Sigmoid colon (tissue), 7 donors: ENCODE data around the gene TP53I13. TPM values are rescaled to one million over a fixed set of nuclear protein-coding genes. Genes with fewer than 3 reads are reported as not detected.

Experiments
- DNase-seq: peaks from one replicate; pipeline ENCODE4 v3.0.0-alpha.2; 2019
- H3K27ac ChIP-seq, 4 donors: fragments of 200-600 bp; sonication (generic); one replicate each; pipeline ENCODE4 v1.5.1; 2016 to 2019; ENCODE audit warnings: mild to moderate bottlenecking in 1 of 4
- H3K27me3 ChIP-seq, 3 donors: fragments of 200-600 bp; sonication (generic); one replicate each; pipeline ENCODE4 v1.5.1; 2019; ENCODE audit warnings: mild to moderate bottlenecking in 1 of 3
- H3K36me3 ChIP-seq, 4 donors: fragments of 200-600 bp; sonication (generic); one replicate each; pipeline ENCODE4 v1.5.1; 2016 to 2019
- H3K4me1 ChIP-seq, 4 donors: fragments of 200-600 bp; sonication (generic); one replicate each; pipeline ENCODE4 v1.5.1; 2017 to 2019
- H3K4me3 ChIP-seq, 4 donors: fragments of 200-600 bp; sonication (generic); one replicate each; pipeline ENCODE4 v1.5.1; 2017 to 2019; ENCODE audit warnings: mild to moderate bottlenecking in 2 of 4, moderate library complexity in 1 of 4
- H3K9me3 ChIP-seq, 4 donors: fragments of 200-600 bp in 3 of 4; sonication (generic) in 3 of 4; one replicate each; pipeline versions ENCODE4 v1.5.1 to v1.6.1; 2013 to 2019
- EP300 ChIP-seq, 4 donors: sonication (generic); formaldehyde crosslinking; IDR thresholded peaks; one replicate each; pipeline ENCODE4 v1.6.1; 2017; ENCODE audit warnings: antibody characterized with exemption in 4 of 4
- POLR2A ChIP-seq, 2 donors: fragments of 450-650 bp; IDR thresholded peaks; one replicate each; pipeline ENCODE4 v1.6.1; 2016; ENCODE audit warnings: antibody characterized with exemption in 2 of 2, mild to moderate bottlenecking in 2 of 2, moderate library complexity in 2 of 2
- POLR2AphosphoS5 ChIP-seq, 4 donors: sonication (generic); formaldehyde crosslinking; IDR thresholded peaks; one replicate each; pipeline ENCODE4 v1.6.1; 2017; ENCODE audit warnings: antibody characterized with exemption in 4 of 4
- WGBS, 2 donors: extraction: QIAGEN DNeasy Blood & Tissue Kit; methylation state at CpG; one replicate each; pipeline ENCODE4 v1.1.7; 2013; 5-methylcytosine and 5-hydroxymethylcytosine counted together
- intact Hi-C: fragments of 100-400 bp; cut with DNase I; formaldehyde crosslinking; loops from one replicate; pipeline ENCODE4 v1.15.1; 2023
- polyA plus RNA-seq, 3 donors: library from polyadenylated mRNA; stranded (reverse); fragments of 200-250 nt; gene quantifications; one replicate each; pipeline ENCODE4 v1.2.3, GENCODE V29; 2013
- total RNA-seq, 4 donors: library from RNA; depleted of rRNA; stranded (reverse); fragments of >200 nt; gene quantifications; one replicate each; pipeline ENCODE4 v1.1.0, GENCODE V29; 2016
- TF ChIP-seq, protein P1 (sequence below), 4 experiments: fragments of 450-650 bp in 3 of 4; fragments of 200-600 bp in 1 of 4; IDR thresholded peaks; one replicate each; pipeline ENCODE4 v1.5.1; 2016 to 2019; ENCODE audit warnings: antibody characterized with exemption in 4 of 4, mild to moderate bottlenecking in 3 of 4, moderate library complexity in 2 of 4
- donor health status: healthy with polysubstance abuse.
- donor health status: Bipolar disorder and iron deficiency.
- donor health status: healthy.

TP53I13 gene
- total and polyA plus RNA-seq, 7 donors = 14.4 to 79.0 (median 31.2) TPM

- no peaks in the 10 kb centered on the region for H3K27me3 ChIP-seq
- peaks cover 0 to 33% (median 29%) of the 10 kb centered on the region in 4 donors for H3K4me1 ChIP-seq
- WGBS, 2 donors = 96 to 97% methylated on average over 9 of the region's 9 CpGs
- H3K4me3 ChIP-seq = no peak overlapping the region
- intact Hi-C loops = no loop called here
- TF ChIP-seq EP300 (IDR thresholded peaks at IDR 0.05) = no peak
- H3K9me3 ChIP-seq = no peaks in the 10 kb centered on the region
- DNase-seq = no peak
- H3K36me3 ChIP-seq = peaks cover 30 to 63% (median 40%) of the 10 kb centered on the region in 4 donors
- peak overlapping the region in 3 of 4 donors; percentile 44 to 63 (median 58) for H3K27ac ChIP-seq
Observed at GRCh38 chr17:29577001-29577370, 8.5 kb downstream of the TP53I13 start.

DNA sequence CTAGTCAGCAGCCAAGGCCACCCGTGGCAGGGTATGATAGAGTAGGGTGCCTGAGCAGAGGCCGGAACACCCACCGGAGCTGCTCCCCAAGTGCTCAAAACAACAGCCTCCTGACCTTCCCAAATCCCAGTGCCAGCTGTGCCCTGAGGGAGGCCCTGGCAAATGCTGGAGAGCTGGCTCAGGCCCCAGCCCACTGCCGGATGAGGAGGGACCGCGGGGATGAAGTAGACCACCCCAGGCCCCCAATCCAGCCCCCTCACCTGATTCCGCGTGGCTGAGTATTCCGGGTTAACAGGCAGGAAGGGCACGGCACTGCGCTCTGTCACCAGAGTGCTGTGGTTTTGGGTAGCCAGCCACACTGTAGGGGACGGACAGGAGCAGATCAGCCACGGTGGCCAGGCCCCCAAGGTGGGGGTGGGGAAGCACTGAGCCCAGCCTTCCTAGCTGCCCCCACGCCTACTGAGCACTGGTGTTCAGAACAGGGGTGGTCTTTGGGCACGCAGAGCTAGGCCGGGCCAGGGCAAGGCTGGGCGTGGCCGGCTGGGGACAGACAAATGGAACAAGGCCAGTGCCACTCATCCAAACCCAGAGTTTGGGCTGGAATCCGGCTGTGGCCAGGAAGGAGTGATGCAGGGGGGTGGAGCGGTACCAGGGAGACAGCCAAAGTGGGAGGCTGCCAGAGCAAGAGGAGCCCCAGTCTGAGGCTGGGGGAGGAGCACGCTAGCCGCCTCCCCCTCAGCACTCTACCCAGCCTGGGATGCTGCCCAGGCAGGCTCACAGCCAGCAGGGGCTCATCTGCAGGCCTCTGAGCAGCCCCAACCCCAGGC is 9.1 kb downstream of the TP53I13 start:
- Histone ChIP-seq H3K9me3 (no peaks in the 10 kb centered on the region), H3K4me3 (no peak overlapping the region), H3K27me3 (no peaks in the 10 kb centered on the region), H3K27ac (peak overlapping the region in 3 of 4 donors; percentile 44 to 63 (median 58)), H3K36me3 (peaks cover 30 to 69% (median 45%) of the 10 kb centered on the region in 4 donors), H3K4me1 (peaks cover 0 to 27% (median 22%) of the 10 kb centered on the region in 4 donors)
- TF ChIP-seq, protein P1, sequence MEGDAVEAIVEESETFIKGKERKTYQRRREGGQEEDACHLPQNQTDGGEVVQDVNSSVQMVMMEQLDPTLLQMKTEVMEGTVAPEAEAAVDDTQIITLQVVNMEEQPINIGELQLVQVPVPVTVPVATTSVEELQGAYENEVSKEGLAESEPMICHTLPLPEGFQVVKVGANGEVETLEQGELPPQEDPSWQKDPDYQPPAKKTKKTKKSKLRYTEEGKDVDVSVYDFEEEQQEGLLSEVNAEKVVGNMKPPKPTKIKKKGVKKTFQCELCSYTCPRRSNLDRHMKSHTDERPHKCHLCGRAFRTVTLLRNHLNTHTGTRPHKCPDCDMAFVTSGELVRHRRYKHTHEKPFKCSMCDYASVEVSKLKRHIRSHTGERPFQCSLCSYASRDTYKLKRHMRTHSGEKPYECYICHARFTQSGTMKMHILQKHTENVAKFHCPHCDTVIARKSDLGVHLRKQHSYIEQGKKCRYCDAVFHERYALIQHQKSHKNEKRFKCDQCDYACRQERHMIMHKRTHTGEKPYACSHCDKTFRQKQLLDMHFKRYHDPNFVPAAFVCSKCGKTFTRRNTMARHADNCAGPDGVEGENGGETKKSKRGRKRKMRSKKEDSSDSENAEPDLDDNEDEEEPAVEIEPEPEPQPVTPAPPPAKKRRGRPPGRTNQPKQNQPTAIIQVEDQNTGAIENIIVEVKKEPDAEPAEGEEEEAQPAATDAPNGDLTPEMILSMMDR (IDR thresholded peaks at IDR 0.05) = no peak
- TF ChIP-seq EP300 (IDR thresholded peaks at IDR 0.05) (no peak), POLR2AphosphoS5 (IDR thresholded peaks at IDR 0.05) (no peak), POLR2A (IDR thresholded peaks at IDR 0.05) (no peak)
- WGBS, 2 donors = 80 to 83% methylated on average over 22 of the region's 22 CpGs
- DNase-seq = no peak
- intact Hi-C loops = no loop called here

DNA sequence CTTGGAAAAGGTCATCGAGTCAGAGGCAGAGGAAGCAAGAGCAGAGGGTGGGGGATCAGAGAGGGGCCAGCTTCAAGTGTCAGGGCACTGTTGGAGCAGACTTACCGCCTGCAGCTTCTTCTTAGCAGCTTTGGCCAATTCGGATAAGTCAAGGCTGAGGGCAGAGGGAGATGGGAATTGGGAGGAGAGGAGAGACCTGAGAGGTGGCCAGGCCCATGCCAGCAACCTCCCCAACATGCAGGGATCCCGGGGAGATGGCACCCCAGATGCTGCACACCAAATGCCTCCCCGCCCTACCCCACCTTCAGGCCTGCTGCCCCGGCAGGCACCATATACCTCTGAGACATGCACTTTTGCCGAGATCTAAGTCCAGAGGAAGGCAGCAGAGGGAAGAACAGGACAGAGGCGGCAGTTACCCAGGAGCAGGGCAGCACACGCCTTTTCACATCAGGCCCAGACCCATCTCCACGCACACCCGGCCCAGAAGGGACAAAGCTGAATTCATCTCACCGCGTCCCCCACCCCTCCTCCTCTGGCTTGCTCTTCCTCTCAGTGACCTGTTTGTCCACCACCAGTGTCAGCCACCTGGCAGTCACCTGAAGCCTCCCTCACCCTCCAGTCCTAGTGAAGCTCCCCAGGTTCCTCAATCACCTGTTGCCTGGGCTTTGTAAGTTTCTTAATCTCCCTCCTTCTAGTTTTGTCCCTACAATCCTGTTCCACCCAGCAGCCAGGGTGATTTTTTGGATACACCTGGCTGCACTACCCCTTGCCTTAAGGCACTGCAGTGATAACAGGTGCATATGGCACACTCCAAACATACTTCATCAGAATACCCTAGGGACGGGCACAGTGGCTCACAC is 10.4 kb downstream of the TP53I13 start:
- H3K9me3 ChIP-seq = no peaks in the 10 kb centered on the region
- no peak for DNase-seq
- intact Hi-C loops = no loop called here
- peak overlapping the region in 1 of 4 donors; percentile 63 for H3K27ac ChIP-seq
- H3K4me1 ChIP-seq = peaks cover 0 to 22% (median 18%) of the 10 kb centered on the region in 4 donors
- H3K4me3 ChIP-seq = no peak overlapping the region
- 92 to 95% methylated on average over 14 of the region's 14 CpGs for WGBS, 2 donors
- peaks cover 30 to 71% (median 45%) of the 10 kb centered on the region in 4 donors for H3K36me3 ChIP-seq
- no peaks in the 10 kb centered on the region for H3K27me3 ChIP-seq
- TF ChIP-seq, protein P1 (IDR thresholded peaks at IDR 0.05) = no peak
- no peak for TF ChIP-seq POLR2A (IDR thresholded peaks at IDR 0.05)
- no peak for TF ChIP-seq POLR2AphosphoS5 (IDR thresholded peaks at IDR 0.05)
- TF ChIP-seq EP300 (IDR thresholded peaks at IDR 0.05) = no peak

DNA sequence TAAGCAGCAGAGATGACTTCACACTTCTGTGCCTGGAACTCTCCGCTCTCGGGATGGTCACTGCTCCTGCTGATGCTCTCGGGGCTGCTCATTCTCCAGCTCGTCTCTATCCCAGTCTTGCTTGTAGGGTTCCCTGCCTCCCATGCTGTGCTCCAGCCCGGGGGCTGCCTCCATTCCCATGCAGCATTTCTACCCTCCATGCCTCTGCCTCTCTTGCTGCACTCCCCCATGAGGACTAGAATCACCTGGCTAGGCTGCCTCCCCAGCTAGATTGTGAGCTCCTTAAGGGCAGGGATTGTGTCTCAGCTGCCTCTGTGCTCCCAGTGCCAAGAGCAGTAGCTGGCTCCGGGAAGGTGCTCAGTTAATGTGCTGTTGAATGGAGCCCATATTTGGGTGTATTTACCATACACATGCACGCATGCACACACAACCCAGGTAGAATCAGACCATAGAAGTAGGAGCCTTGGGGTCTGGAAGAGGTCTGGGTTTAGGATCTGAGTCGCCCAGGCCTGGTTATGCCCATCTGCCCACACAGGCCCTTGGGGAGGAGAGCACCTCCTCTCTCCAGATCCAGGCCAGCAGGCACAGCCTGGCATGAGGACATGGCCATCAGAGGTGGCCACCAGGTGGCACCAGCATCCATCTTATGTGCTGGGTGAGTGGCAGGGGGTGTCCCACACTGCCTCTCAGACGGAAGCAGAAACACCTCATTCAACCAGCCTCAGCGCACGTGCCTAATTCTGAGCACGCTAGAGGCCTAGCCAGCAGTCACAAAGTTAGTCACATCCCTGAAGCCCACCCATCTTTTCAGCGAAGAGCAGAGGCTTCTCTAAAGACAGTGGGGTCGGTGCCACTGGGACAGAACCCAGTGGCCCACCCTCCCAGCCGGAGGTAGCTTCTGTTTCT is 11.6 kb downstream of the TP53I13 start:
- Histone ChIP-seq H3K4me3 (no peak overlapping the region), H3K4me1 (peaks cover 0 to 34% (median 27%) of the 10 kb centered on the region in 4 donors), H3K27ac (no peak overlapping the region), H3K36me3 (peaks cover 21 to 58% (median 36%) of the 10 kb centered on the region in 4 donors), H3K27me3 (no peaks in the 10 kb centered on the region), H3K9me3 (no peaks in the 10 kb centered on the region)
- DNase-seq = peak; percentile 91
- TF ChIP-seq EP300 (IDR thresholded peaks at IDR 0.05) (no peak), POLR2A (IDR thresholded peaks at IDR 0.05) (no peak), POLR2AphosphoS5 (IDR thresholded peaks at IDR 0.05) (peak in 3 of 4 donors; percentile 35 to 50 (median 42))
- TF ChIP-seq, protein P1 (IDR thresholded peaks at IDR 0.05) = peak; percentile 79 to 88 (median 88)
- intact Hi-C loops = loop anchor here (1.0 to 5.0 kb wide), 3 partner anchors 11 to 347 kb away; no protein-coding TSS in a partner anchor
- 61 to 65% methylated on average over 15 of the region's 15 CpGs for WGBS, 2 donors
